Endothelial cell of umbilical vein (primary cell): ENCODE results near the gene ANO1. TPM values are rescaled to one million over a fixed set of nuclear protein-coding genes. Genes with fewer than 3 reads are reported as not detected.

ENCODE experiments used
- BruUV-seq: library from RNA; stranded (reverse); fragments of 400-500 nt; replicated peaks from 2 replicates; lab custom pipeline; 2021; lab: Mats Ljungman, UMichigan
- CTCF ChIA-PET: fragments of 300-600, 350-600 bp; sonication (Branson Sonifier 250); formaldehyde crosslinking; loops from one replicate; lab custom pipeline; 2021; ENCODE audit warnings: antibody characterized with exemption, inconsistent platforms; lab: Charles Lee
- POLR2A ChIA-PET: fragments of 300-600, 350-600 bp; sonication (Branson Sonifier 250); formaldehyde crosslinking; loops from one replicate; lab custom pipeline; 2021; ENCODE audit warnings: antibody characterized with exemption, inconsistent platforms; lab: Charles Lee
- DNase-seq: peaks from one replicate; pipeline ENCODE4 v3.0.0-alpha.2; 2011; ENCODE audit warnings: low read depth, low spot score
- FAIRE-seq: peaks from 2 replicates; lab custom pipeline; 2011; peaks lifted over from hg19 to GRCh38; lab: Jason Lieb, UNC
- H2AFZ ChIP-seq: 2 replicates; pipeline ENCODE4 v1.6.0; 2012; ENCODE audit warnings: low read depth, low read length, control low read depth, inconsistent platforms
- H3K27ac ChIP-seq: 2 replicates; pipeline ENCODE4 v1.5.1; 2011; ENCODE audit warnings: low read depth, mild to moderate bottlenecking, control low read depth, low read length, moderate library complexity; ENCODE audit not compliant: insufficient read depth
- H3K27me3 ChIP-seq, 2 experiments: 2 replicates each; pipeline versions ENCODE4 v1.6.0 to v1.6.1; 2011; ENCODE audit warnings: low read length in 2 of 2, mixed read lengths in 1 of 2; ENCODE audit not compliant: control insufficient read depth in 2 of 2, insufficient read depth in 2 of 2
- H3K36me3 ChIP-seq, 2 experiments: 2 replicates in 1 of 2; 3 replicates in 1 of 2; pipeline ENCODE4 v1.5.1; 2011; ENCODE audit warnings: low read length in 2 of 2, mild to moderate bottlenecking in 1 of 2, moderate library complexity in 1 of 2; ENCODE audit not compliant: control insufficient read depth in 2 of 2, insufficient read depth in 2 of 2; ENCODE audit errors: extremely low read depth in 1 of 2
- H3K4me1 ChIP-seq: 3 replicates; pipeline ENCODE4 v1.5.1; 2011; ENCODE audit warnings: mild to moderate bottlenecking, low read length; ENCODE audit not compliant: control insufficient read depth, insufficient read depth; ENCODE audit errors: extremely low read depth
- H3K4me2 ChIP-seq: 2 replicates; pipeline ENCODE4 v1.6.1; 2011; ENCODE audit warnings: low read length, control low read depth, mixed read lengths; ENCODE audit not compliant: insufficient read depth
- H3K4me3 ChIP-seq, 3 experiments: fragments of 200-600 bp in 1 of 3; sonication (generic), shearing (Covaris generic) in 1 of 3; replicated peaks in 1 of 3; 2 replicates each; pipeline ENCODE4 v1.5.1; 2011 to 2016; ENCODE audit warnings: control low read depth in 3 of 3, low read length in 3 of 3, mild to moderate bottlenecking in 2 of 3, inconsistent platforms in 1 of 3, low read depth in 1 of 3, moderate library complexity in 1 of 3; ENCODE audit not compliant: insufficient read depth in 1 of 3
- H3K79me2 ChIP-seq: 2 replicates; pipeline ENCODE4 v1.6.0; 2012; ENCODE audit warnings: low read length, inconsistent platforms; ENCODE audit not compliant: control insufficient read depth, insufficient read depth
- H3K9ac ChIP-seq: replicated peaks from 2 replicates; pipeline ENCODE3; 2011; ENCODE audit warnings: low read length, control low read depth; ENCODE audit not compliant: insufficient read depth; ENCODE audit errors: extremely low read depth
- H3K9me1 ChIP-seq: replicated peaks from 3 replicates; pipeline ENCODE4 v1.6.0; 2011; ENCODE audit warnings: mild to moderate bottlenecking, low read length; ENCODE audit not compliant: control insufficient read depth, insufficient read depth; ENCODE audit errors: extremely low read depth
- H3K9me3 ChIP-seq: replicated peaks from 2 replicates; pipeline ENCODE4 v1.5.1; 2012; ENCODE audit warnings: low read length, inconsistent platforms; ENCODE audit not compliant: control insufficient read depth, insufficient read depth
- H4K20me1 ChIP-seq: replicated peaks from 2 replicates; pipeline ENCODE3; 2011; ENCODE audit warnings: mild to moderate bottlenecking, low read length; ENCODE audit not compliant: control insufficient read depth, insufficient read depth; ENCODE audit errors: extremely low read depth
- EZH2 ChIP-seq: IDR thresholded peaks from 2 replicates; pipeline ENCODE4 v1.6.1; 2012; ENCODE audit warnings: borderline replicate concordance, low read depth, mild to moderate bottlenecking, moderate library complexity, low read length, inconsistent platforms; ENCODE audit not compliant: severe bottlenecking
- FOS ChIP-seq: IDR thresholded peaks from 2 replicates; pipeline ENCODE4 v1.6.1; 2011; ENCODE audit warnings: mild to moderate bottlenecking, low read length, moderate library complexity, borderline replicate concordance; ENCODE audit not compliant: insufficient read depth
- GATA2 ChIP-seq: IDR thresholded peaks from 2 replicates; pipeline ENCODE4 v1.7.0; 2011; ENCODE audit warnings: low read depth, mild to moderate bottlenecking, moderate library complexity, mixed read lengths, low read length; ENCODE audit not compliant: insufficient read length, insufficient read depth
- JUN ChIP-seq: IDR thresholded peaks from 2 replicates; pipeline ENCODE4 v1.6.1; 2011; ENCODE audit warnings: borderline replicate concordance, low read depth; ENCODE audit not compliant: insufficient read length, insufficient read depth
- MYC ChIP-seq: IDR thresholded peaks from one replicate; pipeline ENCODE4 v1.6.1; 2011; ENCODE audit warnings: mild to moderate bottlenecking, low read depth, low read length
- POLR2A ChIP-seq: IDR thresholded peaks from 2 replicates; pipeline ENCODE4 v1.6.1; 2012; ENCODE audit warnings: low read depth, mild to moderate bottlenecking, control low read depth, low read length
- POLR2AphosphoS5 ChIP-seq: IDR thresholded peaks from 2 replicates; pipeline ENCODE4 v1.6.1; 2012; ENCODE audit warnings: low read depth, mild to moderate bottlenecking, control low read depth, low read length, moderate library complexity; ENCODE audit not compliant: insufficient read depth
- dilution Hi-C: fragments of 300-500 bp; cut with MboI; formaldehyde crosslinking; loops from one replicate; pipeline ENCODE4 v1.15.0; 2019; ENCODE audit warnings: low sequenced_read_pairs; ENCODE audit not compliant: extremely low pct_ligation_motif_present
- intact Hi-C: fragments of 100-400 bp; cut with micrococcal nuclease; formaldehyde crosslinking; loops from one replicate; pipeline ENCODE4 v1.10.0; 2022
- polyA plus RNA-seq, 4 experiments: library from polyadenylated mRNA; depleted of rRNA in 3 of 4; stranded (reverse) in 3 of 4; unstranded in 1 of 4; fragments of >200 nt; gene quantifications; 2 replicates each; pipeline versions ENCODE4 v1.2.1 to v1.2.3, GENCODE V29; 2011 to 2012; ENCODE audit warnings: missing spikeins in 1 of 4
- total RNA-seq: library from RNA; stranded (reverse); gene quantifications from 2 replicates; pipeline ENCODE4 v1.2.3, GENCODE V29; 2021
- TF ChIP-seq, protein P1 (sequence below), 2 donors: IDR thresholded peaks; 1 replicate in 1 of 2; 2 replicates in 1 of 2; pipeline ENCODE4 v1.5.1; 2011; ENCODE audit warnings: low read length in 2 of 2, mild to moderate bottlenecking in 2 of 2, moderate library complexity in 2 of 2, control low read depth in 1 of 2, inconsistent platforms in 1 of 2, low read depth in 1 of 2; ENCODE audit not compliant: insufficient read depth in 1 of 2; ENCODE audit errors: extremely low read depth in 1 of 2
- TF ChIP-seq, protein P2 (sequence below): IDR thresholded peaks from 2 replicates; pipeline ENCODE4 v1.6.1; 2011; ENCODE audit not compliant: insufficient read depth, insufficient read length

Gene ANO1
- total and polyA plus RNA-seq, 2 donors (not counting 3 experiments of a cell fraction or from before 2014, with no cell fraction given), result 0.03 to 0.40 TPM

DNA sequence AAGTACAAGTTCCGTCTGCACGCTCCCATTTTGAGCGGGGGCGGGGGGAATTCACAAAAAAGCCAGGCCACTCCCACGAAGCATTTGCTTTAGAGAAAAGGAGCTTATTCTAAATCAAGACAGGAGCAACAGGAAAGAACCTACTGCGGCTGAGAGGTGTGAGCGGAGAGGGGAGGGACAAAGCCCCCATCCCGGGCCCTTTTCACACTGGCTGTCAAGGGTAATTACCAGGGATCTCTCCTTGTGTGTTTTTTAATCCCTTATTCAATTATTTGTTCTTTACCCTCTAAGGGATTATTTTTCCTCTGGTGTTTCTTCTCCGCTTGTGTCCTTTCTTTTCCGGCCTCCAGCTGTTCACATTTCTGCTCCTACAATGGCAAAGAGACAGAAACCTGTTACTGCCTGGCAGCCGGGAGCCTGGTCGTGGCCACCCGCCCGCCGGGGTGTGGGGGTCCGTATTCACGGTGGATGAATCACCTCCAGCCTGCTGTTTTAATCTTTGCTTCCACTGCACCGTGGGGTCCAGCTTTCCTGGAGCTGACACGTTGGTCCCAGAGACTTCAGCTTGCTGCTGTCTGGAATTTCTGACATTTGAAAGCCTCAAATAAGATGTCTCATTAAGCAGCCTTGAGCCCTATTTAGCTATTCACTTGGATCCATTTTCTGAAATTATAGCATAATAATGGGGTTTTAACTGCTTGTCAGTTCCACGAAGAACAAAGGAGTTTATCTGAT lies 63.5 kb downstream of the ANO1 start:
- ChIA-PET POLR2A (no interaction called here), CTCF (interaction anchor here (0.9 to 1.4 kb wide), 2 partner anchors 13 to 226 kb away, joined by 3 to 4 read pairs; no protein-coding TSS in a partner anchor)
- H3K27ac ChIP-seq, result no peak overlapping the region
- H3K4me3 ChIP-seq, result no peak overlapping the region
- H4K20me1 ChIP-seq, result no peaks in the 10 kb centered on the region
- peaks cover 0 to 3% of the 10 kb centered on the region in 2 experiments for H3K27me3 ChIP-seq
- H2AFZ ChIP-seq, result no peak overlapping the region
- intact Hi-C loops, result no loop called here
- no peak for FAIRE-seq
- H3K9me1 ChIP-seq, result no peaks in the 10 kb centered on the region
- dilution Hi-C loops, result no loop called here
- no peaks in the 10 kb centered on the region for H3K4me1 ChIP-seq
- no peak for DNase-seq
- no peaks in the 10 kb centered on the region for H3K36me3 ChIP-seq
- BruUV-seq, result no TSS peak
- H3K4me2 ChIP-seq, result no peak overlapping the region
- no peaks in the 10 kb centered on the region for H3K79me2 ChIP-seq
- TF ChIP-seq JUN (no peak), POLR2AphosphoS5 (no peak), MYC (no peak), GATA2 (no peak), EZH2 (no peak), POLR2A (no peak), FOS (no peak)
- TF ChIP-seq, protein P1, sequence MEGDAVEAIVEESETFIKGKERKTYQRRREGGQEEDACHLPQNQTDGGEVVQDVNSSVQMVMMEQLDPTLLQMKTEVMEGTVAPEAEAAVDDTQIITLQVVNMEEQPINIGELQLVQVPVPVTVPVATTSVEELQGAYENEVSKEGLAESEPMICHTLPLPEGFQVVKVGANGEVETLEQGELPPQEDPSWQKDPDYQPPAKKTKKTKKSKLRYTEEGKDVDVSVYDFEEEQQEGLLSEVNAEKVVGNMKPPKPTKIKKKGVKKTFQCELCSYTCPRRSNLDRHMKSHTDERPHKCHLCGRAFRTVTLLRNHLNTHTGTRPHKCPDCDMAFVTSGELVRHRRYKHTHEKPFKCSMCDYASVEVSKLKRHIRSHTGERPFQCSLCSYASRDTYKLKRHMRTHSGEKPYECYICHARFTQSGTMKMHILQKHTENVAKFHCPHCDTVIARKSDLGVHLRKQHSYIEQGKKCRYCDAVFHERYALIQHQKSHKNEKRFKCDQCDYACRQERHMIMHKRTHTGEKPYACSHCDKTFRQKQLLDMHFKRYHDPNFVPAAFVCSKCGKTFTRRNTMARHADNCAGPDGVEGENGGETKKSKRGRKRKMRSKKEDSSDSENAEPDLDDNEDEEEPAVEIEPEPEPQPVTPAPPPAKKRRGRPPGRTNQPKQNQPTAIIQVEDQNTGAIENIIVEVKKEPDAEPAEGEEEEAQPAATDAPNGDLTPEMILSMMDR (IDR thresholded peaks at IDR 0.05; ENCODE audit: extremely low read depth in 1 of 2, insufficient read depth in 1 of 2, low read depth in 1 of 2, low read length in 2 of 2), result no peak
- TF ChIP-seq, protein P2, sequence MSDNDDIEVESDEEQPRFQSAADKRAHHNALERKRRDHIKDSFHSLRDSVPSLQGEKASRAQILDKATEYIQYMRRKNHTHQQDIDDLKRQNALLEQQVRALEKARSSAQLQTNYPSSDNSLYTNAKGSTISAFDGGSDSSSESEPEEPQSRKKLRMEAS, result no peak
- no peaks in the 10 kb centered on the region for H3K9me3 ChIP-seq
- H3K9ac ChIP-seq, result no peak overlapping the region
